HG03280 (cell line): Measurements from ENCODE around the gene ATP5MG.
A peak's percentile ranks its signal among the peaks of the same experiment; 100 is the strongest.

Source experiments
- ATAC-seq: cut with Tn5 transposase; IDR thresholded peaks from one replicate; pipeline ENCODE4 v1.9.1; 2021; ENCODE audit warnings: mild to moderate bottlenecking, moderate library complexity; ENCODE audit not compliant: unreplicated experiment

ATP5MG gene

GRCh38 chr11:118441770-118442275 lies 40.4 kb downstream of the ATP5MG start:
- no peak for ATAC-seq

- no peak for ATAC-seq
Observed at GRCh38 chr11:118442301-118442700, 40.9 kb downstream of the ATP5MG start.

GRCh38 chr11:118442908-118443589 lies 41.6 kb downstream of the ATP5MG start:
- ATAC-seq = no peak

DNA sequence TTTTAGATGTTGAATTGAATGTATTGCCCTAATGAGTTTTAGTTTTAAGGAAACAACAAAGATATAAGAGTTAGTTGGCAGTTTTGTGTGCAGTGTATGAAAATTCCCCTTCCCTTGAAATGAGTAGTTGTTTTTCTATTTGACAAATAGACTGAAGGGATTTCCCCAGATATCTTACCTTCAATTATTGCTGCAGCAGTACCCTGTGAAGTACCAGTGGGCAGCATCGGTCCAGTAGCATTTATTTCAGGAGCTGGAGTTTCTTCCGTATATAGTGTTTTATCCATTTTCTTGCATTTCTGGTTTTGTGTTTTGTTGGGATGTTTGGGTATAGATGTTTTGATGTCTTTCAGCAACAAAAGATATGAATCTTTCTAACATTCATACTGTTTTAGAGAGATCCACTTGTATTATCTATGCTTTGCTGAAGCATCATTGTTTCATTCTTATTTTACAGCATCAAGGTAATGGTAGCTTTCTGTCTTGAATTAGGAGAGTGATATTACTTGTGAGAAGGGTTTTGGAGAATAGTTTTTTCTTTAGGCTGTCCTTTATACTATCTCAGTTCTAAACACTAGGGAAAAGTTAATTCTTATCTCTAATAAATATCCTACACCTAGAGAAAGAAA lies 42.3 kb downstream of the ATP5MG start:
- no peak for ATAC-seq

- ATAC-seq = no peak
Observed at GRCh38 chr11:118447423-118447822, 46.0 kb downstream of the ATP5MG start.

GRCh38 chr11:118448294-118448693 lies 46.9 kb downstream of the ATP5MG start:
- peak; percentile 72 for ATAC-seq

DNA sequence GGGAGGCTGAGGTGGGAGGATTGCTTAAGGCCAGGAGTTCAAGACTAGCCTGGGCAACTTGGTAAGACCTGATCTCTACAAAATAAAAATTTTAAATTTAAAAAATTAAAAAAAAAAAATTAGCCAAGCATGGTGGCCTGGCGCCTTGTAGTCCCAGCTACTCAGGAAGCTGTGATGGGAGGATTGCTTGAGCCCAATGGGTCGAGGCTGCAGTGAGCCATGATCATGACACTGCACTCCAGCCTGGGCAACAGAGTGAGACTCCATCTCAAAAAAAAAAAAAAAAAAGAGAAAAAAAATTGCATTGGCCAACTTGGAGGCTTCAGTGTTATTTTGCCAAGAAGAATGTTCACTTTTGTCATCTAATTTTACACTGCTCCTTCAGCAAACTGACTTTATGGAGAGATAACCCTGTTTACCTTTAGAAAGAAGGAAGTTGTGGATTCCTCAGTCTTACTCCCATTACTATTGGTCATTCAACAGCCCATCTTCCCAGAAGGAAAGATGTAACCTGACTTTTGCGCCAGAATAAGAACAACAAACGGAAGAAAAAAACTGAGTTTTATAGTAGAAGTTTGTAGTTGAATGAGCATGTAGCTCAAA lies 48.0 kb downstream of the ATP5MG start:
- no peak for ATAC-seq

GRCh38 chr11:118450451-118450850 lies 49.0 kb downstream of the ATP5MG start:
- ATAC-seq = no peak
